GM18951 (cell line): ENCODE data around the gene KRT81.

ENCODE experiments used
- POLR2A ChIP-seq: IDR thresholded peaks from 4 replicates; pipeline ENCODE4 v1.6.1; 2011; ENCODE audit warnings: mild to moderate bottlenecking; ENCODE audit not compliant: insufficient read length, insufficient read depth; ENCODE audit errors: extremely low read depth
- in situ Hi-C: fragments of 300-500 bp; cut with MboI; formaldehyde crosslinking; loops from one replicate; pipeline ENCODE4 v1.12.0; 2022; ENCODE audit warnings: low sequenced_read_pairs, mixed read lengths, inconsistent platforms; ENCODE audit not compliant: unreplicated experiment

Gene KRT81

DNA sequence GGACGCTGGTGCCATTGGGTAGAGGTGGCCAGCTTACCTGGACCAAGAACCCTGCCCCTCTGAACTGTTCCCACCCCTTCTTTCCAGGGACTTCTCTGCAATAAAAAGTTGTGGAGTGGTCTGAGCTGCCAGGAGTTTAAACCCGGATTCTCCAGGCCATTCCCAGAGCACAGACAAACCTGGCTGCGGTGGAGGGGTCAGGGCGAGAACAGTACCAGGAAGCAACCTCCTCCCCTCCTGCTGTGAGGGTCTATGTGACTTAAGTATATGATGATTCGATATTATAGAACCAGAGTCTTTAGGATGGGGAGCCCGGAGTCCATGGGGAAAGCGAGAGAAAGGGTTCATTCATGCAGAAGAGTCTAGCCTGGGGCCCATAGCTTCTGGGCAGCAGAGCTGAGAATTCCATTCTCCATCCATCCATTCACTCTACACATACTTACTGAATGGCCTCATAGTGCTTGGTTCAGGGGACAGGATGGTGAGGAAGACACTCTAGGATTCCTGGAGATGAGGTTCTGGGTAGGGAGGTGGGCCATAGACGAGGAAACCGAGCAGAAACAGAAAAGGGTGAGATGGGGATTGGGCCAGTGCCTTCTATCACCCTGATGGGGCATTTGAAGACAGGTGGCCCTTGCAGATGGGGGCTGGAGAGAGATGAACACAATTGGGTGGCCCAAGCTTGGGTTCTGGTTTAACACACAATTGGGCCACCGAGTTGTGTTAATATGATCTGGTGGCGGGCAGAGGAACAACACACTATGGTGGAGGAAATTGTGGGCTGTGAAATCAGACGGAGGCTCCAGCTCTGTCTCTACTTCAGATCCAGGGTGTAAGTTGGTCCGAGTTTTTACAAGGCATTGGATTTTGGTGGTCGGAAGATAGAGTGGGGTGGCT, 11.7 kb downstream of the KRT81 start:
- TF ChIP-seq POLR2A: no peak
- in situ Hi-C loops: no loop called here

- in situ Hi-C loops: no loop called here
- TF ChIP-seq POLR2A: no peak
Observed at GRCh38 chr12:52278575-52279421, 12.5 kb downstream of the KRT81 start.

DNA sequence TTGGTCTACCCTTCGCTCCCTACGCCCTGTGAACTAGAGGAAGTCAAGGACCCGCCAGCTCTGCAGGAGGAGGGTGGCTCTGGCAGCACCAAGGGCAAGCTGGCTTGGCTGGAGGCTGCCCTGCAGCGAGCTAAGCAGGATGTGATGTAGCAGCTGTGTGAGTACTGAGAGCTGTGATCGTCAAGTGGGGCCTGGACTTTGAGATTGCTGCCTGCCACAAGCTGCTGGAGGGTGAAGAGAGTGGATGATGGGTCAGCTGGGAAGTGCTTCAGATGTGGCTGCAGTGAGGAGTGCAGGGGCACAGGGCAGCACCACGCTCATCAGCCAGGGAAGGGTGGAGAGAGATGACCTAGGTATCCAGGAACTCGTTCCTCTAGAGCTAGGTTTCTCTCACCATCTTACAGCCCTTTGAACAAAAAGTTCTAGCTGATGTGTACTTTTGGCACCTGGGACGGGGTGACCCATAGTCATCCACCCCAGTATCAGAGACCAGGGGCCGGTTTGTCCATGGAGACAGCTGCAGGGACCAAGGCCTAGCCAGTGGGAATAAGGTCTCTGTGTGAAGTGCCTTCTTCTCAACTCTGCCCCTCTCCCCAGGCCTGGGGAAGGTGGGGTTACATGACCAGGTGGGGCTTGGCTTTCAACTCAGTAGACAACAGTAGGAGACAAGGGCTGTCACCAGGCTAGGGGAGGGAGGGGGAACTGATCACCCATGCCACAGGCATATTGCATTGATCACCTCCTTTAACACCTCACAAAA, 13.7 kb downstream of the KRT81 start:
- in situ Hi-C loops: no loop called here

DNA sequence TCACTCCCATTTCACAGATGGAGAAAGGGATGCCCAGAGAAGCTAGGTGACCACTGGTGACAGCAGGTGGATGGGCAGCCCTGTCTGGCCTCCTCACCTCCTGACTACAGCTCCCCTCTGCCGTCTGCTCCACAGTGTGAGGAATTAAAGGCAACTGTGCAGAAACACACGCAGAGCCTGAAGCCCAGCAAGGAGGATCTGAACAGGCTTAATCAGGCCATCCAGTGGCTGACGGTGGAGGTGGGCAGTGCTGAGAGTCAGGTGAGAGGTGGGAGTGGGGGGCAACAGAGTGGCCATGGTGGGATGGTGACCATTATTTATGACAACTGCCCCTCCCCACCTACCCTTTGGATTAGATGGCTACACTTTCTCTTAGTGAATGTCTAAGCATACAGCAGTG, 15.6 kb downstream of the KRT81 start:
- no peak for TF ChIP-seq POLR2A
- in situ Hi-C loops: no loop called here

More for the DNA sequence above, 13.7 kb downstream of the KRT81 start:
- TF ChIP-seq POLR2A: no peak

DNA sequence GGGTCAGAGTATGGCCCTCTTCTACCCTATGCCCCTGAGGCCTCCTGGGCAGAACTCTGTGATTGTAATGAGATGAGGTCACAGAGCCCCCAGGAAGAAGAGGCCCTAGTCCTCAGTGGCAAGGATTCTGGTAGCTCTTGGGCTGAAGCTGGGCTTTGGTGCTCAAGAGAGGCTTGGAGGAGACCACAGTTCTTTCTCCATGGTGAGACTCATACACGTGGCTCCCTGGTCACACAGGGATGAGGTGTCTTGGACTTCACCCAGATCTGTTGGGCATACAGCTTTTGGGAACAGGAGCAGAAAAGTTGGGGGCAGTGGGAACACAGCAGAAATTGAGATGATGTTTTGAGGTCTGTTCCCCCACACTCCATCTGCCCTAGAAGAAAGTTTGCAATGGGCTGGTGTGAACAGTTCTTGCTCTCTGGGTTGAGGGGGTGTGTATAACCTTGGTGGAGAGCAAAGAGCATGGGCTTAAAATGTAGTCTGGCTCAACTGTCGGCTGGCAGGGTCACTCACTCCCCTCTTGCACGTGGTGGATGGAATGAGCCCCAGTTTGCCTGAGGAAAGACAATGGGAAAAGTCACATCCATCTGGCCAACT, 16.7 kb downstream of the KRT81 start, which contains the start of gene KRT86:
Gene KRT86 (plus strand): TSS at position 125 of the 600 bp plus-strand sequence. CDS start 27,272 bp downstream, outside the sequence.
- no peak for TF ChIP-seq POLR2A
- in situ Hi-C loops: no loop called here

DNA sequence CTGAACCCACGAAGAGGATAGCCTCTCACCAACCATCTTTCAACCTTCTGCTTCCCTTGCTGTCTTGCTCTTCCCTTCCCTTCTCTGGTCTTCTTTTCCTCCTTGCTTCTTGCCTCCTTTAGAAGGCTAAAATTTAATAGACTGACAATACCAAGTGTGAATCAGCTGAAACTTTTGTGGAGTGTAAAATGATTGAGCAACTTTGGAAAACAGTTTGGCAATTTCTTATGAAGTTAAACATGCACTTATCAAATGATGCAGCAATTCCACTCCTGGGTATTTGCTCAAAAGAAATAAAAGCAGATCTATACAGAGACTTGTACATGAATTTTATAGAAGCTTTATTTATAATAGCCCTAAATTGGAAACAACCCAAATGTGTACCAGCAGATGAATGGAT, 20.2 kb downstream of the KRT81 start:
- no peak for TF ChIP-seq POLR2A
- in situ Hi-C loops: no loop called here

- in situ Hi-C loops: no loop called here
- TF ChIP-seq POLR2A: no peak
Observed at GRCh38 chr12:52270541-52271070, 20.7 kb downstream of the KRT81 start.

DNA sequence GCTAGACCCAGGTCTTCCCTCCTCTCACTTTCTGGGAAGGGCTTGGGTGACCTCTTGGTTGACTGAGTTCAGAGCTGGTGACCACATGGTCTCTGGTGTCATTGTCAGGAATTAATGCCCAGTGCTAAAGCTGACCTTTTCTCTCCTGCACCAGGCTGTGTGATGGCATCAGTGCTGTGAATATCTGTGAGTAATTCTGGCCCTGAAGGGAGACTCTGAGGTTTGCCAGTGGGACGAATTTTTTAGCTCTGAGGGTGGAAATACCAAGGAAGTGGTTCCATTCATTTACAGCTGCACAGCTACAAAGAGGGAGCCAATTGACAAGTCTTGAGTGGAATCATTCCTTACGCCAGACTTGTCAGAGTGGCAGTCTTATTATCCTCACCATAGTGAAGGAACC, 23.1 kb downstream of the KRT81 start:
- in situ Hi-C loops: no loop called here

DNA sequence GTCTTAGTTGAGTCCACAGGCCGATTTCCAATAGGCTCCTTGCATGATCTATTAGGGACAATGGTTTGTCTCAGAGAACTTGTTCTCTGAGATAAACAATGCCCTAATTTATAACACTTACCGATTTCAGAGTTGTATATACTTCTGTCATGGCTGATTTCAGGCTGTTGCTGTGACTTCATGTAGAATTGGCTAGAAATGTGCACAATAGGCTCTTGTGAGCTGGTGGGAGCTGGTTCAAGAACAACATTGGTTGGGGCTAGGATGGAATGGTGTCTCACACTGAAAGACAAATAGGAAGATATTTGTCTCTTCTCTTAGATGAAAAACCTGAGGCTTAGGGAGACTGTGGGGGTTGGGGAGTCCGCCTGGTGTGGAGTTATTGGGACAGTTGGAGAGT, 23.6 kb downstream of the KRT81 start:
- in situ Hi-C loops: no loop called here
- TF ChIP-seq POLR2A: no peak

More for the DNA sequence above, 23.1 kb downstream of the KRT81 start:
- TF ChIP-seq POLR2A: no peak

DNA sequence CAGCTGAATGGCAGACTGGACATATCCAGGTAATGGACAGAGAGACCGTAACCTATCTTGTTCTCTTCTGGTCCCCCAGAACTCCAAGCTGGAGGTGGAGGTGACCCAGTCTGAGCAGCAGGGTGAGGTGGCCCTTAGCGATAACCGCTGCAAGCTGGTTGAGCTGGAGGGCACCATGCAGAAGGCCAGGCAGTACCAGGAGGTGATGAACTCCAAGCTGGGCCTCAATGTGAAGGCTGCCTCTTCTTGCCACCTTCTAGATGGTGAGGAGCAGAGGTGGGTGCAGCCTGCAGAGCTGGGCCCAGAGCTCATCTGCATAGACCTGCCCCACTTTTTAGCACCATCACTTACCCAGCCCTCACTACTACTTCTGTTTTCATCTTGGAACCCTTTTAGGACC, 24.1 kb downstream of the KRT81 start:
- in situ Hi-C loops: no loop called here

DNA sequence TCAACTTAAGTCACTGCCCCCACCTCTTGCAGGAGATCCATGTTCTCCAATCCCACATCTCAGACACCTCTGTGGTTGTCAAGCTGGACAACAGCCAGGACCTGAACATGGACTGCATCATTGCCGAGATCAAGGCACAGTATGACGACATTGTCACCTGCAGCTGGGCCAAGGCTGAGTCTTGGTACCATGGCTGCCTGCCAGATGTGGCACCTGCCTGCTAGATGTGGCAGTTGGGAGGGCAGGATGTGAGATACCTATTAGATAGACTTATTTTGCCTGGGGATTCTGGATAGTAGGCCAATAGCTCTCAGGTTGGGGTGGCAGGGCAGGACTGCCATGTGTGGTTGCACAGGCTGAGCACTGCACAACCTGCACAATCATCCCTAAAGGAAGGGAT, 24.8 kb downstream of the KRT81 start:
- in situ Hi-C loops: no loop called here

More for the DNA sequence above, 24.1 kb downstream of the KRT81 start:
- no peak for TF ChIP-seq POLR2A

DNA sequence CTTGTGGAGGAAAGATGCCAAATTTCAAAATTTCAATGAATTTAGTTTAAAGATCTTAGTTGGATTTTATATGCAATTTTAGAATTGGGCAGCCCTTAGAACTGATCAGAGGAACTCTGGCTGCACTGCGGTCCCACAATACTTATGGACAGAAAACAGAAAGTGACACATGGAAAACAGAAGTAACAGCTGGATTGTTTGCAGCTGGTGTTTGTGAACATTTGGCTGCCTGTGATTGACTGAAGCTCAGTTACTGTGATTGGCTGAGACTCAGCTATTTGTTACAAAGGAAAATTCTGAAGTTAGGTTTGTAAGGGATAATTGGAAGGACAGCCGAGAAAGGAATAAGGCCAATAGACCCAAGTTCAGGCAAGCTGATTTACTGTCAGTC, 26.9 kb downstream of the KRT81 start:
- in situ Hi-C loops: no loop called here
- TF ChIP-seq POLR2A: no peak

More for the DNA sequence above, 24.8 kb downstream of the KRT81 start:
- TF ChIP-seq POLR2A: no peak
